GM23338 (cell line): Measurements from ENCODE around the gene CXCL12.

Experiments
- JUNB ChIP-seq: IDR thresholded peaks from one replicate; pipeline ENCODE4 v1.6.1; 2016; ENCODE audit warnings: antibody characterized with exemption; ENCODE audit not compliant: unreplicated experiment
- TF ChIP-seq, protein P1 (sequence below), 2 experiments: fragments of 200-600 bp in 1 of 2; sonication (generic) in 1 of 2; conservative IDR thresholded peaks; 2 replicates each; pipeline versions ENCODE4 v1.5.1 to v1.6.1; 2016 to 2017; ENCODE audit warnings: antibody characterized with exemption in 2 of 2, low read depth in 2 of 2, mild to moderate bottlenecking in 2 of 2, moderate library complexity in 1 of 2

DNA sequence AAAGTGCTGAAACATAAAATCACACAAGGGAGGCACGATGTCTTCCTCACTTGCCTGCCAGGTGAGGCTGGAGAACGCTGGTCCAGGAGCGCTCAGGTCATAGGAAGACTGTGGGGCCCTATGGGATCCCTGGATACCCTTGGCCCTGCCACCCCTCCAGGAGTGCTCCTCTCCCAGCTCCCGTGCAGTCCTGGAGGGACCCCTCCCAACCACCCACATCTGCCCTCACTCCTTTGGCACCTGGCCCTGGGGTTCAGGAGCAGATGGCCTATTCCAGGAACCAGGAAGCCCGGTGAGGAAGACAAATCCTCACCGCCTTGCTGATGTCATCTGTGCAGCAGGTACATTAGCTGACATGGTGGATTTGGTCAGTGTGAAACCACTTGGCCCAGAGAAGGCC is 3.7 kb upstream of the CXCL12 start:
- TF ChIP-seq, protein P1, sequence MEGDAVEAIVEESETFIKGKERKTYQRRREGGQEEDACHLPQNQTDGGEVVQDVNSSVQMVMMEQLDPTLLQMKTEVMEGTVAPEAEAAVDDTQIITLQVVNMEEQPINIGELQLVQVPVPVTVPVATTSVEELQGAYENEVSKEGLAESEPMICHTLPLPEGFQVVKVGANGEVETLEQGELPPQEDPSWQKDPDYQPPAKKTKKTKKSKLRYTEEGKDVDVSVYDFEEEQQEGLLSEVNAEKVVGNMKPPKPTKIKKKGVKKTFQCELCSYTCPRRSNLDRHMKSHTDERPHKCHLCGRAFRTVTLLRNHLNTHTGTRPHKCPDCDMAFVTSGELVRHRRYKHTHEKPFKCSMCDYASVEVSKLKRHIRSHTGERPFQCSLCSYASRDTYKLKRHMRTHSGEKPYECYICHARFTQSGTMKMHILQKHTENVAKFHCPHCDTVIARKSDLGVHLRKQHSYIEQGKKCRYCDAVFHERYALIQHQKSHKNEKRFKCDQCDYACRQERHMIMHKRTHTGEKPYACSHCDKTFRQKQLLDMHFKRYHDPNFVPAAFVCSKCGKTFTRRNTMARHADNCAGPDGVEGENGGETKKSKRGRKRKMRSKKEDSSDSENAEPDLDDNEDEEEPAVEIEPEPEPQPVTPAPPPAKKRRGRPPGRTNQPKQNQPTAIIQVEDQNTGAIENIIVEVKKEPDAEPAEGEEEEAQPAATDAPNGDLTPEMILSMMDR (conservative IDR thresholded peaks at IDR 0.05; ENCODE audit: low read depth in 2 of 2) = no peak
- TF ChIP-seq JUNB = no peak
